HCT116 (cell line): ENCODE data around the gene SMTNL2.

Source experiments
- POLR2A ChIP-seq: IDR thresholded peaks from 2 replicates; pipeline ENCODE4 v1.7.0; 2011; ENCODE audit warnings: borderline replicate concordance; ENCODE audit not compliant: insufficient read depth, insufficient read length; ENCODE audit errors: extremely low read depth
- TF ChIP-seq, protein P1 (sequence below), 3 experiments: fragments of 200-600 bp in 1 of 3; sonication (generic) in 1 of 3; IDR thresholded peaks in 2 of 3; conservative IDR thresholded peaks in 1 of 3; 2 replicates each; pipeline ENCODE4 v1.5.1; 2012 to 2017; ENCODE audit warnings: low read depth in 2 of 3, low read length in 2 of 3, antibody characterized with exemption in 1 of 3, borderline replicate concordance in 1 of 3, control low read depth in 1 of 3, mild to moderate bottlenecking in 1 of 3, mixed read lengths in 1 of 3, mixed run types in 1 of 3, moderate library complexity in 1 of 3; ENCODE audit not compliant: insufficient read depth in 1 of 3

DNA sequence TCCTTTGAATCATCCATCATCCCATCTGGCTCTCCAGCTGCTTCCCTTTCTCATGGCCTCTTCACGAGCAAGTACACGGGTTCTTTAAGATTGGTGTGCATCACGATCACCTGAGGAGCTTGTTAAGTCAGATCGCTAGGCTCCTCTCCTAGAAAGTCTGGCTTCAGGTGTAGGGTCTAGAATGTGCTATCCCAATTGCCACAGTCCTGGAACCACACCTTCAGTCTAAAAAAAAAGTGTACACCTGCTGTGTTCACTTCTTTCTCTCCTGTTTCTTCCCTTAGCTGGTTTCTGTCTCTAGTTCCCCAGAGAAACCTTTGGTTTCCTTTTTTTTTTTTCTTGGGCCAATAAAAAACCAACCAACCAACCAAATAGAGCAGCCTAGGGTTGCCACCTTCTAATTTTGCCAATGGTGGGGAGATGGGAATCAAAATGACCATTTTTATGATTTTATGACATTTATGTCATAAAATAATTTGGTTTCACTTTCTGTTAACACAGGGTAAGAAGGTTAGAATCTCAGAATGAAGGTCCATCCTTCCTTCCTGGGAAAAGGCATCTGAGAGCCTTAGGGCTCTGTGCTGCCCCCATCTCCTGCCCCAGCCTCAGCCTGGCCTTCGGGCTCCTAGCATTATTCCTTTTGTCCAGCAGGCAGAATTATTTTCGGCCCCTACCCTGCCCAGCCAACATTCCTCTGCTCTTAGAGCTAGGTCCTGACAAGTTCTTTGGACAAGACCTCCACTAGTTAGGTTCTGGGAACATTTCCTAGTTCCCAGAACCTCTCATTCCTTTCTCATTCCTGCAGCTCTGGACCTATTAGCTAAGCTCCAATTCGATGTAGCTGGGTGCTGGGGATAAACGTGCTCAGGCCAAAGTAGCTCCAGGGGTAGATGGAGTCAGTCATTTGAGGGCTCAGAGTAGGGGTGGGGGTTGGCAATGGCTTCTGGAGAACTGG, 22.0 kb upstream of the SMTNL2 start:
- TF ChIP-seq, protein P1, sequence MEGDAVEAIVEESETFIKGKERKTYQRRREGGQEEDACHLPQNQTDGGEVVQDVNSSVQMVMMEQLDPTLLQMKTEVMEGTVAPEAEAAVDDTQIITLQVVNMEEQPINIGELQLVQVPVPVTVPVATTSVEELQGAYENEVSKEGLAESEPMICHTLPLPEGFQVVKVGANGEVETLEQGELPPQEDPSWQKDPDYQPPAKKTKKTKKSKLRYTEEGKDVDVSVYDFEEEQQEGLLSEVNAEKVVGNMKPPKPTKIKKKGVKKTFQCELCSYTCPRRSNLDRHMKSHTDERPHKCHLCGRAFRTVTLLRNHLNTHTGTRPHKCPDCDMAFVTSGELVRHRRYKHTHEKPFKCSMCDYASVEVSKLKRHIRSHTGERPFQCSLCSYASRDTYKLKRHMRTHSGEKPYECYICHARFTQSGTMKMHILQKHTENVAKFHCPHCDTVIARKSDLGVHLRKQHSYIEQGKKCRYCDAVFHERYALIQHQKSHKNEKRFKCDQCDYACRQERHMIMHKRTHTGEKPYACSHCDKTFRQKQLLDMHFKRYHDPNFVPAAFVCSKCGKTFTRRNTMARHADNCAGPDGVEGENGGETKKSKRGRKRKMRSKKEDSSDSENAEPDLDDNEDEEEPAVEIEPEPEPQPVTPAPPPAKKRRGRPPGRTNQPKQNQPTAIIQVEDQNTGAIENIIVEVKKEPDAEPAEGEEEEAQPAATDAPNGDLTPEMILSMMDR (IDR thresholded peaks at IDR 0.05 in 2 of 3, conservative IDR thresholded peaks at IDR 0.05 in 1 of 3; ENCODE audit: borderline replicate concordance in 1 of 3, insufficient read depth in 1 of 3, low read depth in 2 of 3, low read length in 2 of 3), result 0 out of 6 replicates have a peak, but pooled peaks of 1 of the 3 experiments have one; percentile 9
- no peak for TF ChIP-seq POLR2A
